PC-3 (cell line): ENCODE measurements around the gene CLDN4.

ENCODE experiments used
- EZH2phosphoT487 ChIP-seq: fragments of 300-600 bp; sonication (generic); IDR thresholded peaks from 2 replicates; pipeline ENCODE4 v1.6.1; 2018; ENCODE audit warnings: mild to moderate bottlenecking, antibody characterized with exemption, low read length, borderline replicate concordance
- TF ChIP-seq, protein P1 (sequence below): fragments of 300-600 bp; sonication (generic); conservative IDR thresholded peaks from 2 replicates; pipeline ENCODE4 v1.5.1; 2017; ENCODE audit warnings: antibody characterized with exemption, low read depth, mild to moderate bottlenecking, low read length

GRCh38 chr7:73856941-73857340 lies 26.1 kb downstream of the CLDN4 start:
- TF ChIP-seq, protein P1, sequence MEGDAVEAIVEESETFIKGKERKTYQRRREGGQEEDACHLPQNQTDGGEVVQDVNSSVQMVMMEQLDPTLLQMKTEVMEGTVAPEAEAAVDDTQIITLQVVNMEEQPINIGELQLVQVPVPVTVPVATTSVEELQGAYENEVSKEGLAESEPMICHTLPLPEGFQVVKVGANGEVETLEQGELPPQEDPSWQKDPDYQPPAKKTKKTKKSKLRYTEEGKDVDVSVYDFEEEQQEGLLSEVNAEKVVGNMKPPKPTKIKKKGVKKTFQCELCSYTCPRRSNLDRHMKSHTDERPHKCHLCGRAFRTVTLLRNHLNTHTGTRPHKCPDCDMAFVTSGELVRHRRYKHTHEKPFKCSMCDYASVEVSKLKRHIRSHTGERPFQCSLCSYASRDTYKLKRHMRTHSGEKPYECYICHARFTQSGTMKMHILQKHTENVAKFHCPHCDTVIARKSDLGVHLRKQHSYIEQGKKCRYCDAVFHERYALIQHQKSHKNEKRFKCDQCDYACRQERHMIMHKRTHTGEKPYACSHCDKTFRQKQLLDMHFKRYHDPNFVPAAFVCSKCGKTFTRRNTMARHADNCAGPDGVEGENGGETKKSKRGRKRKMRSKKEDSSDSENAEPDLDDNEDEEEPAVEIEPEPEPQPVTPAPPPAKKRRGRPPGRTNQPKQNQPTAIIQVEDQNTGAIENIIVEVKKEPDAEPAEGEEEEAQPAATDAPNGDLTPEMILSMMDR, result no peak
- no peak for TF ChIP-seq EZH2phosphoT487
